SK-N-MC (cell line): ENCODE data around the gene TRAF3.

Source experiments
- EZH2 ChIP-seq: fragments of 200-600 bp; sonication (generic); IDR thresholded peaks from one replicate; pipeline ENCODE4 v1.6.1; 2017; ENCODE audit warnings: antibody characterized with exemption
- POLR2AphosphoS5 ChIP-seq: IDR thresholded peaks from 2 replicates; pipeline ENCODE4 v1.6.1; 2012; ENCODE audit warnings: mild to moderate bottlenecking, low read depth, low read length, borderline replicate concordance

GRCh38 chr14:102805941-102806340 lies 28.7 kb downstream of the TRAF3 start:
- TF ChIP-seq POLR2AphosphoS5 (no peak), EZH2 (no peak)
